Stimulated activated CD8-positive, alpha-beta memory T cell treated with anti-CD3 and anti-CD28 coated beads, Interleukin-4, amount 100 ng/mL, for 4 hours (primary cell): ENCODE results near the gene MSL3.
A peak's percentile ranks its signal among the peaks of the same experiment; 100 is the strongest.

Source experiments
- DNase-seq, 2 donors: peaks; one replicate each; pipeline ENCODE4 v3.0.0-alpha.2; 2020; ENCODE audit warnings: low read depth in 2 of 2, low spot score in 1 of 2

The MSL3 gene

DNA sequence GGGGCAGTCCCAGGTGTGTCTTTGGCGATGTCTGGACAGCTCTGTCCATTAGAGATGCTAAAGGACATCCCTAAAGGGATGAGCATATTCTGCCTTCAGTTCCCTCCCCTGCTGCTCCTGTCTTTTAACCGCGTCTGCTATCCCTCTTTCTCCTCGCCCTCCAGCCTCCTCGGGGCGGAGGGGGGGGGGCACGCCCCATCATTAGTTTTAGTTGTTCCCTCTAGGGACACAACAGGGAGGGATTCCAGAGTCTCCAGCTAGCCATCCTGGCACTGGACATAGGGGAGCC lies 1.1 kb downstream of the MSL3 start:
- DNase-seq = no peak

DNA sequence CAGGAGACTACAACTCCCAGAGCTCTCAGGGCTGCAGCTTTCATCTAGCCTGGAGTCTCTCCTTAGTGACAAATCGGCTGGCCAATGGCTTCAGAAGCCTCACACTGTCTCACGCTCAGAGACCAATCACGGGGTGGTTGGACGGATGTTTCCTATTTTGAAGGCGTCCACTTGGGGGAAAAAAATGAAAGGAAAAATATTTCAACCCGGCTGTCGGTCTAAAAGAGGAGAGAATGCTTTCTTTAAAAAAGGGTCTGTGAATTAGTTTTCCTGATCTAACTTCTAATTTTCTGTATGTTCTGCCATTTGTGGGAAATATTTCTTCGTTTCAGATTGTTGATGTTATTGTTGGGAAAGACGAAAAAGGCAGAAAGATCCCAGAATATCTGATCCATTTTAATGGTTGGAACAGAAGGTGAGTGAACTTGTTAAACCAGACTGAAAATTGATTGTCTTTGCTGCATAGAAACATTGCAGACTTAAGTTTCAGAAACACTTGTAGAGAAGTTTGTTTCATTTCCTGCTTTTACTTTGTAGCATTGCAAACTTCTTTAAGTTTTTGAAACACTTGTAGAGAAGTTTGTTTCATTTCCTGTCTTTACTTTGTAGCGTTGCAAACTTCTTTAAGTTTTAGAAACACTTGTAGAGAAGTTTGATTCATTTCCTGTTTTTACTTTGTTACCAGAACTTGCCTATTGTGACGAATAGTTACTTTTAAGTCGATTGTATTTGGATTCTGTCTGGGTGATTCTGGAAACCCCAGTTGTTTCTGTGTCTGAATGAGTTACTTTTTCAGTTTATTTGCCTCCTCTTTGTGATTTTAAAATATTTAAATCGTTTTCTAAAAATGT lies 1.6 kb downstream of the MSL3 start:
- DNase-seq = peak in 1 of 2 donors; percentile 51

DNA sequence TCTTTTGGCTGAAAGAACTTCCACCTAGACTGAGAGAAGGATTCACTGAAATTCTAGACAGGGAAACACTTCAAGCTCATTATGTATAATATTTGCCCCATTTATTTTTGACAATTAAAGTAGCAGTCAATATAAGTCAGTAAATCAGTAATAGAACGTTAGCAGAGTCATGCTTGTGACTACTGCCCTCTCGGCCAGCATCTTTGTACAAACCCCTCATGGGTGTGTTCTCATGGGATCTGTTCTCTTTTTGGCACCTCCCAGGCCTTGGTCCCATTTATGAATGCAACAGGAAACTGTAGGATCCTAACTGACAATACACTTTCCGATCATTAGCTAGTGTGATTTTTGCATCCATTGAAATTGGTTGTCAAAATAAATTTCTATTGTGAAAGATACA lies 2.9 kb downstream of the MSL3 start:
- DNase-seq = no peak

DNA sequence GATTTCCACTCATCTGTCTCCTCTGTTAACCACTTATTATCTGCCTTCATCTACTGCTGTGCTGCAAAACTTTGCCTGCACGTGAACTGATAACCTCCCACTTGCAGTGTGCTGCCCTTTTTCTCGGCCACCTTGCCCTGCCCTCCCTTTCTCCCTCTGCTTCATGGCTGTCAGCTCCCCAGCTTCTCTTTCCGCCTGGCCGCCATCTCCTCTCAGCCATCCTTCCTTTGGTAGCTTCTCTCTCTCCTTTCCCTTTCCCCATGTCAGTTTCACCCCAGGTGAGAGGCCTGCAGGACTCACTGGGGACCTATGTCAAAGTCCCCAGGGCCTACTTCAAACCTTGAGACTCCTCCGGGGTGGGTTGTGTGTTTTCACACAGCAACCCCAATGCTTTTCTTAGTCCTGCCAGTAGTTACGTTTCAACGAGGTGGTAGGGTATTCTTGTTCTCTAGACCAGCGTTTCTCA lies 6.6 kb downstream of the MSL3 start:
- no peak for DNase-seq

DNA sequence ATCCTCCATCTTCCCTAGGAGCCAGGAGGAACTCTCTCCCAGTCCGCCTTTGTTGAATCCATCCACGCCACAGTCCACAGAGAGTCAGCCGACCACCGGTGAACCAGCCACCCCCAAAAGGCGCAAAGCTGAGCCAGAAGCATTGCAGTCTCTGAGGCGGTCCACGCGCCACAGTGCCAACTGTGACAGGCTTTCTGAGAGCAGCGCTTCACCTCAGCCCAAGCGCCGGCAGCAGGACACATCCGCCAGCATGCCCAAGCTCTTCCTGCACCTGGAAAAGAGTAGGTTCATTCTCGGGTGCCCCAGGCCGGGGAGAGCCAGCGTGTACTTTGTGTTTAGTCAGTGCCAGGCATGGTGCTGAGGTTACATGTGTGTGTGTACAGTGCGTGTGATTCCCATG lies 7.4 kb downstream of the MSL3 start:
- DNase-seq = no peak

DNA sequence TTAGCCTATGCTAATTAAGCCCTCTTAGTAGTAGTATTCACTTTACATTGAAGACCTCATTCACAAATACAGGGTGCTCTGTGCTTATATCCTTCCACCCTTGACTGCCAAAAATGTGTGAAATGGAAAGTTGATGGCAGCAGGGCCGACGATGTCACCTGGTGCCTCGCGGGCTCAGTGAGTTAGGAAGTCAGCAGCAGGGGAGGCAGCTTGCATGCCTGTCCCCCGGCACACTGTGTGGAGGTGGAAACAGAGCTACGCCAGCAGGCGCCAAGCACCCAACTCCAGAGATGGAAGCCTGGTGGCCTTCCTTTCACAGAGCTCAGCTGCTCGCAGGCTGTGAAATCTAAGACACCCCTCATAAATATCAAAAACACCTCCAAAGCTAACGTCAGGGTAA lies 8.4 kb downstream of the MSL3 start:
- DNase-seq = no peak

DNA sequence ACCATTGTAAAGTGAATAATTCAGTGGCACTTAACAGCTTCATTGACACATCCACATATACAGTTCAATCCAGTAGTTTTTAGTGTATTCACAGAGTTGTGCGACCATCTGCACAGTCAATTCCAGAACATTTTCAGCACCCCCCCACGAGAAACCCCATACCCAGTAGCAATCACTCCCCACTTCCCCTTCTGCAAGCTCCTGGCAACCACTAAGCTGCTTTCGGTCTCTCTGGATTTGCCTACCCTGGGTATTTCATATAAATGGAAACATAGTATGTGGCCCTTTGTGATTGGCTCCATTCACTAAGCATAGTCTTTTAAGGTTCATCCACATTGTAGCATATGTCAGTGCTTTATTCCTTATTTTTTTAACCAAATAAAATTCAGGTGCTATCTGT lies 10.0 kb downstream of the MSL3 start:
- DNase-seq = no peak

DNA sequence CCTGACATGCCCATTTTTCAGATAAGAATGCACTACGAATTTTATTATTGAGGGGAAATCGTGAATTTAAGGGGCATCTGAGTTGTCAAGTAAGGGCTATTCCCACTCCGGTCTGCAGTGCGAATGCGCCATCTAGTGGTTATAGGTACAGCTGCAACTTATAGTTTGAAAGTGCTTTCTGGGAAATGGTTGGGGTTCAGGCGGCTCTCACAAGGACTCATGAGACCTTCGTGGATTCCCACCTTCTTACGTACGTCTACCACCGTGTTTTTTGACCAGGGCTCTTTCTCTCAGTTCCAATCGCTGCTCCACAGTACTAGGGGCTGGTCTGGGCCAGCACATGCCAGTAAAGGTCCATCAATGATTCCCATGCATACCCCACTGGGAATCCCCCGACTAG lies 12.3 kb downstream of the MSL3 start:
- DNase-seq = peak in 1 of 2 donors; percentile 20

DNA sequence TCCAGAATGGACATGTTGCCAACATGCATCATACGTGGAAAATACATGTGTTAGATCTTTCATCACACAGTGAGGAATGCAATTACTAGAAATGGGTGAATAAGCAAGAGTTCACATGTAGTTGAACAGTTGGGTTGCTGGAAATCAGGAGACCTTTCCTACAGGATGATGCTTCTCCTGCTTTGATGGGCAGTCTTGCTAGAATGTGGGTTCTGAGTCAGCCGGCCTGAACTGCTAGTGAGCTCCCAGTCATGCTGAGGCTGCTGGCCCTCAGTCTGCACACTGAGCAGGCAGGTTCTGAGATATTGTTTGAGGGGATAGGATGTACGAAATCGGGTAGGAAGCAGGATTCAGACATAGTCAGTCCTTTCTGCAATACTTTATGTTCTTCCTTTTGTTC lies 20.2 kb downstream of the MSL3 start:
- DNase-seq = no peak

DNA sequence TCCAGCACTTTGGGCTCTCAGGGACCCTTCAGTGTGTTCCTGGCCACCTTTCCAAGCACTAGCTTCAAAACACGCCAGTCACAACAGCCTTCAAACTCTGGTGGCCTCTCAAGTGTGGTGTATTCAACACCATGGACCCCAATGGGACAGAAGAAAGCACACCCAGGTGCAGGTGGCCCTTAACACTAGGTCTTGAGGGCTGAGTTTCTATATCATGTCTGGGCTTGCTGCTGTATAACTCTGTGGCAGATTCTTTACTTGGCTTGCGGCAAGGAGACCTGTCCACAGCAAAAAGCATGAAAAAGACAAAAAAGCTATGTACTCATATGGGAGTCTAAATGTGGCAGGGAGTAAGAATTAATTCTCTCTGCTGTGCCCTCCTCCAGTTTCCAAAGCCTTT lies 23.1 kb downstream of the MSL3 start:
- no peak for DNase-seq

DNA sequence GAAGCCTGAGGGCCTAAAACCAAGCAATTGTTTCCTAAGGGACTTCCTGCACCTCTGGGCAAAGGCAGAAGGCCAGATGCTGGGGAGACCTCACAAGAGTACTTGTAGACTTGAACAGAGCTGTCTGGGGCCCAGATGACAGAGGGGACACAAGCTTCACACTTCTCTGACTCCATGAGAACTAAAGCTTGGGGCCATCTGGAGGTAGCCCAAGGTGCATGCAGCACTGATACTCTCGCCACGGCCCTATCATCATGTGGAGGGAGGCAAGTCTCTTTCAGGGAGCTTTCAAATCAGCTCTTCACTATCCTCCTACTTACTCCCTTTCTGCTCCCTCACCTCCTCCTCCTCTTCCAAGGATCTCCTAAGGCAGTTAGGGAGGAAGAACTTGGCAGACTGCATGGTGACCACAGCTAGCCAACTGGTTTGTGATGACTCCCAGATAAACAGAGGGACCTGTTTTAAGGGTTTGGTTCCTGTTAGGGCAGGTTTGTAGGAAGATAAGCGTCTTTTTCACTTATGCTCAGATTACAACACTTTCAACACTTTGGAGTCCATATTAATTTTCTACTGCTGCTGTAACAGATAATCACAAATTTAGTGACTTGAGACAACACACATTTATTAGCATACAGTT lies 23.8 kb downstream of the MSL3 start:
- no peak for DNase-seq

DNA sequence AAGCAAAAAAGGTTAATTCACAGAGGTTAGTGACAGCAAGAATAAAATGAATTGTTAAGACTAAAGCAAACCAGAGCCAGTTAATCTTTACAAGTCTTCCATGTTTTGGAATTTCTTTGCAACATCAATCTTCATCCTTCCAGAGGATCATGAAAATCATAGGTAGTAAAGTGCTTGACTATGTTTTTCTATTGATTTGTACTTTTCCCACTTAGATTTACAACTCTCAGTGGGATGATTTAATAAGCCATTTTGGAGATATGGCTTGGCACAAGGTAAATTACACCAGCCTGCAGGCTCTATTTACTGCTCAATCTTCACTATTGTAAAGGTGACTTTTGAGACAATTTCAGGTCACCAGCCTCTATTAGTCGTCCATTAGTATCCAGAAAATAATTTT lies 26.5 kb downstream of the MSL3 start:
- no peak for DNase-seq

DNA sequence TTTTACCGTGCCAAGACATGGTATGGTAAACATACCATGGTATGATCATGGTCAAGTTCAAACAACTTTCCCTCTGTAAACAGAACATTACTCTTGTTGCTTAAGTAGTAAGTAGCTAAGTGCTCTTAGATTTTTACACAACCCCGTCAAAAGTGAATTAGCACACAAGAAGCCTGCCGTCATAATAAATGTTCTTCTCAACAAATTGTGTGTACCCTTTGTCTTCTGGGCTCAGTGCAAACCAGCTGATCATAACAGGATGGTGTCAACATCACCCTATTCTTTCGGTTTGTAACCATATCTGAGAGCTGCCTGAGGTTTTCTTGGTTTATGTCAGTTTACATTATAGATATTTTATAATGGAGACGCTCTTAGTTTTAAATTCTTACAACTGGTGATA lies 28.8 kb downstream of the MSL3 start:
- DNase-seq = no peak

DNA sequence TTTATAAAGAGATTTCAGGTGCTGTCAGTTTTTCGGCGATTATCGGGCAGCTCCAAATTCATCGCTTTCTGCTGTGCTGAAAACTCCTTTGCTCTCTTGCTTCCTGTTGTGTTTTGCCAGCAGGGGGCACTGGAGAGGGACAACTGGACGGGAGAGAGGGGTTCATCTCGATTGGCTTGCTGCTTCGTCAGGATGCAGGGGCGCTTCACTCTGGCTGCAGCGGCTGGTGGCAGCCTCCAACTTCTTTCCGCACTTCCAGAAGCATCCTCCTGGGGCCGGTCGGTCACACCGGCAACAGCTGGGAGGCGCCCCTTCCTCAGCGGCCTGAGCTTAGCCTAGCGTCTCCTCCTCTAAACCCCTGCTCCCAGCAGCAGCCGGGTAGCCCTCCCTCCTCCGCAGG lies 29.5 kb downstream of the MSL3 start:
- peak; percentile 39 to 43 for DNase-seq

DNA sequence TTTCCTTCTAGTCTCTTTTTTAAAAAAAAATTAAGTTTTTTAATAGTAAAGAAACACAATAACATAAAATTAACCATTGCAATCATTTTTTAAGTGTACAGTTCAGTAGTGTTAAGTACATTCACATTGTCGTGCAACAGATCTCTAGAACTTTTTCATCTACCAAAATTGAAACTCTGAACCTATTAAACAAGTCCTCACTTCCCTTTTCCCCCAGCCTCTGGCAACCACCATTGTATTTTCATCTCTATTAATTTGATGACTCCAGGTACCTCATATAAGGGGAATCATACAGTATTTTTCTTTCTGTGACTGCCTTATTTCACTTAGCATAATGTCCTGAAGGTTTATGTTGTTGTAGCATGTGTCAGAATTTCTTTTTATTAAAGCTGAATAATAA lies 31.8 kb downstream of the MSL3 start:
- DNase-seq = no peak

DNA sequence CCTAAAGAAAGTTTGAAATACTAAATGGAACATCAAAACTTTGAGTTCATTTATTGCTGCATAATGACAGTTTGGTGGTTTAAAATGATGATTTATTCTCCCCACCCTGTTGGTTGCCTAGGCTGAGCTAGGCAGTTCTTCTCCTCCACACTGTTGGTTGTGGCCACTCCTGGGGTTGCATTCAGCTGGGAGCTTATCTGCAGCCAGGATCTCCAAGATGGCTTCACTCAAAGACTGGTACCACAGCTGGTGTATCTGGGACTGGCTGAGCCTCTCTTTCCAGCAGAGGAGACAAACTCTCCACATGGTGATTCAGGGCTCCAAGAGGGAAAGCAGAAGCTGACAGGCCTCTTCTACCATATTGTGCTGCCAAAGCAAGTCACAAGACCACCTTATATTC lies 33.1 kb downstream of the MSL3 start:
- DNase-seq = no peak

DNA sequence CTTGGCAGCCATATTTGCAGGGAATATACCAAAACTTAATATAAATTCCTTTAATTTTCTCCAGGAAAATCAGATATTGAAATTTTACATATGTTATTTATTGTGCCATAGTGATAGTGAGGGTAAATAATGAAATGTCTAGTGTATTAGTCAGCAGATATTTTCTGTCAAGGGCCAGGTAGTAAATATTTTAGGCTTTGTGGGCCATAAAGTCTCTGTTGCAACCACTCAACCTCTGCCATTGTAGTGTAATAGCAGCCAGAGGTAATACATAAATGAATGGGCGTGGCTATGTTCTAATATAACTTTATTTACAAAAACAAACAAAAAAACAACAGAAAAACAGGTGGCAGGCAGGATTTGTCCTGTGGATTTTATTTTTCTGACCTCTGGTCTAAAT lies 33.5 kb downstream of the MSL3 start:
- DNase-seq = no peak

DNA sequence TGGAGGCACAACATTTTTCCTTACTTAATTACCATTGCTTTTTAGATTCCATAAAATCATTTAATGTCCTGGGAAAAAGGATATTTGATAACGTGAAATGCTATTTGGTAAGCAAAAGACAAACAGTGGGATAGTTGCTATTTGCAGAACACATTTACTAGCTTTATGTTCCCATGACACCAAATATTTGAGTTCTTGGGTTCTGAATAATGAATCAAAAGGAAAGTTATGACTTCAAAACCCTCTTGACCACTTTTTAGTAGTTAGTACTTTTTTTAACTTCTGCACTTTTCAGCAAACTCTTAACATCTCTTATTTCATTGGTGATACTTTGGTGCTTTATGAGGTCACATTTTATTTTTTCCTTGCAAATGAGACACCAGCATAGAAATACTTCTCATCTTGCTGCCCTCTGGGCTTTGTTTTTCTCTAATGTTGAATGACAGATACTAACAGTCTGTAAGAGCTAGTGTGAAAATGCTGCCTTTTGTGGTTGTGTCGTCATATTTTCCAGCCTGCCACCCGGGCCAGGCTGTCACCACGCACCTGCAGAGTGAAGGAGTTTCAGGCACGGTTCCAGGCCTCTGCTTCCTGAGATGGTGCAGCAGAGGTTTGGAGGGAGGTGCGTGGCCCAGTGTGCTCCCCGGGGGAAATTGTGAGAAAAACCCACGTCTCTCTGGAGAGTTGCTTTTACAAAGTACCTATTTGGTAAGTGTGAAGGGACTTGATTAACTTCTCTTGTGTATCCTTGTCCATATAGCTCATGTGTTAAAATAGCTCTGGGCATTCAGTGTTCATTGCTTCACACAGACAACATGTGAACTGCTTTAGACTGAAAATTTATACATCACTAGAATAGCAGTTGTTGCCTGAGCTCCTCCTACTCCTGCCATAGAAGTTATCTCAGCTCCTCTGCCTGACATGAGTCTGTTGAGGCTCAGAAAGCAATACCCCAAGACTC lies 34.7 kb downstream of the MSL3 start:
- peak; percentile 20 to 51 for DNase-seq

DNA sequence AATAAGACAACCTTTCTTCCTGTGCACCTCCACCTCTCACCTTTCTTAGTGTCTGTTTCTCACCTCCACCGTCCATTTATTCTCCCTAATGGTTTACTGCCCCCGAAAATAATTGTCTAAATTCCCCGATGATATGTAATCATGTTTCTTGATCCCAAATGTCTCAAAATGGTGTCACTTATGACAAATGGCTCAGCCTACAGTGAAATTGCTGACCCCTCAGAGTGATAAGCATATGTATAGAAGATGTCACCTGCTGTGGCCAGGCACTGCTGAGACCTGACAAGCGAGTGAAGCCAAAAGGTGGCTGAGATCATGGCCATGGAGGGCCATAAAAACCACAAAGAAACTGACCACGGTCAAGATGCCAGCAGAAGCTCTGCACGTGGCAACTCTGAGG lies 35.7 kb downstream of the MSL3 start:
- DNase-seq = no peak

DNA sequence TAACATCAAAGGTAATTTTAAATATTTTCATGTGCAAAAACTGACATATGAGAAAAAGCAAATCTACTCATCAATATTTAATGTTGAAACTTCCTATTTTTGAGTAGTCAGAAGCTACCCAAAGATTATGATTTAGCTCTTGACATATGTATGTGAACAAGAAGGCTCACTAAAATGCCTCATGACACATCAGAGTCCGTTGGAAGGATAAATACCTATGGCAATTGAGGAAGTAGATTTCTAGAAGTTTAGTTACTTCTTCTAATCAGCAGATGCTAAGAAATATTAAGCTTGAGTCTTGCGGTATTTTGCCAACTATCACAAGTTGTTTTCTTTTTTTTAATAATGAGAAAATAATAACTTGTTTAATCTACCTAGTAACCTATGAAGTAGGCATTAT lies 55.3 kb downstream of the MSL3 start:
- DNase-seq = no peak
